T-helper 2 cell treated with Interferon-gamma antibody and Interleukin-4, amounts not matched to agents 5 μg/mL and 100 μg/mL, for 36 hours (primary cell): ENCODE measurements around the gene ASCC2.
A peak's percentile ranks its signal among the peaks of the same experiment; 100 is the strongest.
"Not testable (repeated sequence)": the region's sequence is repeated elsewhere in the genome, so short reads cannot be mapped to it uniquely, and the experiment has no call there.

Experiments
- DNase-seq: peaks from one replicate; pipeline ENCODE4 v3.0.0; 2021; ENCODE audit warnings: low spot score
- H3K27ac Mint-ChIP-seq: one replicate; pipeline ENCODE4 v1.8.0; 2021; ENCODE audit warnings: mild to moderate bottlenecking, mixed read lengths
- H3K27me3 Mint-ChIP-seq: one replicate; pipeline ENCODE4 v1.8.0; 2021; ENCODE audit warnings: low read depth, mixed read lengths
- H3K36me3 Mint-ChIP-seq: one replicate; pipeline ENCODE4 v1.8.0; 2021; ENCODE audit warnings: low read depth, mixed read lengths
- H3K4me1 Mint-ChIP-seq: one replicate; pipeline ENCODE4 v1.8.0; 2021; ENCODE audit warnings: low read depth, mixed read lengths
- H3K4me3 Mint-ChIP-seq: one replicate; pipeline ENCODE4 v1.8.0; 2022; ENCODE audit warnings: mild to moderate bottlenecking, moderate library complexity, mixed read lengths
- H3K9me3 Mint-ChIP-seq: one replicate; pipeline ENCODE4 v1.8.0; 2021; ENCODE audit warnings: mixed read lengths

ASCC2 gene

DNA sequence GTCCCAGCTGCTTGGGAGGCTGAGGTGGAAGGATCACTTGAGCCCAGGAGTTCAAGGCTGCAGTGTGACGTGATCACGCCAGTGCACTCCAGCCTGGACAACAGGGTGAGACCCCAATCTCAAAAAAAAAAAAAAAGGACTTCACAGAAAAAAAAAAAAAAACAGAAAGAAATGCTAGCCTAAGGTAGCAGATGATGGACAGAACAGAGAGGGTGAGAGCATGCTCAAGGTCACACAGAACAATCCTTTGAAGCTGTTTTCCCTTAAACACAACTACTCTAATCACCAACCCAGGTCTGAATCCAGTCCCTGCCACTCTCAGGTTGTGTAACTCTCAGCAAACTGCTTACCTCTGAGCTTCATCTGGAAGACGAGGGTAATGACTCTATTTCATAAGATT, 81.0 kb downstream of the ASCC2 start:
- Mint-ChIP-seq H3K9me3 (no peaks in the 10 kb centered on the region), H3K4me3 (no peak overlapping the region), H3K27ac (no peak overlapping the region), H3K4me1 (no peaks in the 10 kb centered on the region), H3K36me3 (no peaks in the 10 kb centered on the region), H3K27me3 (no peaks in the 10 kb centered on the region)
- DNase-seq = no peak

DNA sequence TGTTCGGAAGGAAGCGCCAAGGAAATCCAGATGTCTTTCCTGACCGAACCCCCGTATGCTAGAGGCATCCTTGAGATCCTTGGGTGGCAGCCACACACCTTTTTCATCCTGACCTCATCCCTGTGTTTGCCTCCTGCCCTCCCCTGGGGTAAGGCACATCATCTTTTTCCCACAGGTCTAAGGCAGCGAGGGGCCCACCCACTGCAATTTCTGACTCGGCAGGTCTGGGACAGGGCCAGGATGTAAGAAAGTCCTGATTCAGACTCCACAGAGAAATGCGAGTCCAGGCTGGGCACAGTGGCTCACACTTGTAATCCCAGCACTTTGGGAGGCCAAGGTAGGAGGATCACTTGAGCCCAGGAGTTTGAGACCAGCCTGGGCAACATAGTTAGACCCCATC, 81.7 kb downstream of the ASCC2 start:
- Mint-ChIP-seq H3K9me3 (no peaks in the 10 kb centered on the region), H3K27me3 (no peaks in the 10 kb centered on the region), H3K27ac (no peak overlapping the region), H3K4me3 (no peak overlapping the region), H3K36me3 (no peaks in the 10 kb centered on the region), H3K4me1 (no peaks in the 10 kb centered on the region)
- no peak for DNase-seq

DNA sequence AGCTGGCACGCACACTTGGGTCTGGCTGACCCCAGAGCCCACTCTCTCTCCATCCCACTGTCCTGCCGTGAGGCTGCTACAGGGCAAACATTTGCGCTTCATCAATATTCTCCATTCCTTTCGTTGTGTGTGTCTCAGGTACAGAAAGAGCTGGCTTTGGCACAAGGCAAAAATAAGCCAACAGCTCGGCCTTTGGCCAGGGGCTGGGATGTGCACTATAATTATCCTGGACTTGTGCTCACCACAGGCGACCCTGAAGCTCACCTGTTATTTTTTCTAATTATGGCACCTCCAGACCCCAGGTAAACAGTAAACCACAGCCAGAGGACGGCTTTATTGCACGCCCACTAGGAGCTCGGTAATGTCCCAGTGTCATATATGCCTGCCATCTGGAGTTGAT, 82.2 kb downstream of the ASCC2 start:
- H3K4me1 Mint-ChIP-seq = peaks cover 4% of the 10 kb centered on the region
- H3K27ac Mint-ChIP-seq = no peak overlapping the region
- no peak for DNase-seq

DNA sequence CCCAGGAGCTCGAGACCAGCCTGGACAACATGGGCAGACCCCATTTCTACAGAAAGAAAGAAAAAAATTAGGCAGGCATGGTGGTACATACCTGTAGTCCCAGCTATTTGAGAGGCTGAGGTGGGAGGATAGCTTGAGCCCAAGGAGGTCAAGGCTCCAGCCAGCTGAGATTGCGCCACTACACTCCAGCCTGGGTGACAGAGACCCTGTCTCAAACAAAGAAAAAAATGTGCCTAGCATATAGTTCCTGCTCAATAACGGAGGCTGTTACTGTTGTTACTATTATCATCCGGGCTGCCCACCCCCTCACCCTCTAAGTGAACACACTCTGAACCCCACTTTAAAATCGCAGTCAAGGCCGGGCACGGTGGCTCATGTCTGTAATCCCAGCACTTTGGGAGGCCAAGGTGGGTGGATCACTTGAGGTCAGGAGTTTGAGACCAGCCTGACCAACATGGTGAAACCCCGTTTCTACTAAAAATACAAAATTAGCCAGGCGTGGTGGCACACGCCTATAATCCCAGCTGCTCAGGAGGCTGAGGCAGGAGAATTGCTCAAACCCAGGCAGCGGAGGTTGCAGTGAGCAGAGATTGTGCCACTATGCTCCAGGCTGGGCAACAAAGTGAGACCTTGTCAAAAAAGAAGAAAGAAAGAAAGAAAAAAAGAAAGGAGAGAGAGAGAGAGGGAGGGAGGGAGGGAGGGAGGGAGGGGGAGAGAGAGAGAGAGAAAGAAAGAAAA, 83.2 kb downstream of the ASCC2 start:
- not testable (repeated sequence) for DNase-seq, H3K4me3 Mint-ChIP-seq, H3K9me3 Mint-ChIP-seq, H3K27me3 Mint-ChIP-seq, H3K36me3 Mint-ChIP-seq, H3K27ac Mint-ChIP-seq
- peaks cover 12% of the 10 kb centered on the region for H3K4me1 Mint-ChIP-seq

More for the DNA sequence above, 82.2 kb downstream of the ASCC2 start:
- H3K36me3 Mint-ChIP-seq = peaks cover 2% of the 10 kb centered on the region
- no peaks in the 10 kb centered on the region for H3K9me3 Mint-ChIP-seq
- H3K27me3 Mint-ChIP-seq = no peaks in the 10 kb centered on the region
- H3K4me3 Mint-ChIP-seq = no peak overlapping the region

DNA sequence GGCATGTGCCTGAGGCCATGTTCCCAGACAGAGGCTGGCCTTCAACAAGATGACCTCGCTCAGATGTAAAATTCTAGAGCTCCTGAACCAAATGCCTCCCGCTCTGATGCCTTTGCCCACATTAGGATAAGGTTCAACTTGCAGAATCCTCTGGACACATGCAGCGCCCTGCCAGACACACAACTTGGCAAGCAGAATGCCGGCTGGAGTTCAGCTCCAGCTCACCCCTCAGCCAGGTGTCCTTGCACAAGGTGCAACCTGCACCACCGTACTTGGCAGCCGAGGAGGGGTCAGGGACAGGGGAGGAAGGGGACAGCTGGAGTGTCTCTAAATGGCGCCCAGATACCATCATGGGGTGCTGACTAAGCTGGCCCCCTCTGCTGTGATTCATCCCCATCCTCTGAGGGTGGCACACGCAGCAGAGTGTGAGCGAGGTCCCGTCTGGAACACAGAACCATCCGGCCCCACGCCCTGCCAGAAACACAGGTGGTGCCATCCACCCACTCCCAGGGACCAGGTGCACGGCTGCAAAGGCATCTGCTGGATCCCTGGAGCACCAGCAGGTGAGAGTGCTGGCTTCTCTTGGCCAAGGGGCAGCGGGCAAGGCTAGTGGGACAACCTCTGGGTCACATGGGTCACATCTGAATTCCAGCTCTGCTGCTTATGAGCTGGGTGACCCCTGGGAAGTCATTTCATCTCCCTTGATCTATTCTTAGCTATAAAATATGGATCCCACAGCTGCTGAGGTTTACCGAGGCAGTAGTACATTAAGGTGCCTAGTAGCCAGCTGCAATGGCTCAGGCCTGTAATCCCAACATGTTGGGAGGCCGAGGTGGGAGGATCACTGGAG, 84.0 kb downstream of the ASCC2 start:
- H3K4me3 Mint-ChIP-seq = no peak overlapping the region

DNA sequence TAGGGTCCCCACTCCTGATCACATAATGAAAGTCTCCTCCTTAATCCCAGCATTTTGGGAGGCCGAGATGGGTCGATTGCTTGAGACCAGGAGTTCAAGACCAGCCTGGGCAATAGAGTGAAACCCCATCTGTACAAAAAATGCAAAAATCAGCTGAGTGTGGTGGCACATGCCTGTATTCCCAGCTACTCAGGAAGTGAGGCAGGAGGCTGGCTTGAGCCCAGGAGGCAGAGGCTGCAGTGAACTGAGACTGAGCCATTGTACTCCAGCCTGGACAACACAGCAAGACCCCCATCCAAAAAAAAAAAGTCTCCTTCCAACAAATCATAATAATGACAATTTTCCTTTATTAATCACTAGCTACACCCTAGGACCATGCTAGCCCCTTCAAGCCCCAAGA, 86.4 kb downstream of the ASCC2 start:
- Mint-ChIP-seq H3K27ac (peak overlapping the region; percentile 83), H3K4me3 (no peak overlapping the region), H3K36me3 (peaks cover 12% of the 10 kb centered on the region), H3K9me3 (no peaks in the 10 kb centered on the region), H3K4me1 (peaks cover 12% of the 10 kb centered on the region), H3K27me3 (no peaks in the 10 kb centered on the region)
- DNase-seq = no peak

More for the DNA sequence above, 84.0 kb downstream of the ASCC2 start:
- H3K27ac Mint-ChIP-seq = no peak overlapping the region
- no peaks in the 10 kb centered on the region for H3K9me3 Mint-ChIP-seq
- H3K27me3 Mint-ChIP-seq = no peaks in the 10 kb centered on the region
- H3K36me3 Mint-ChIP-seq = peaks cover 8% of the 10 kb centered on the region
- no peak for DNase-seq
- H3K4me1 Mint-ChIP-seq = peaks cover 12% of the 10 kb centered on the region

DNA sequence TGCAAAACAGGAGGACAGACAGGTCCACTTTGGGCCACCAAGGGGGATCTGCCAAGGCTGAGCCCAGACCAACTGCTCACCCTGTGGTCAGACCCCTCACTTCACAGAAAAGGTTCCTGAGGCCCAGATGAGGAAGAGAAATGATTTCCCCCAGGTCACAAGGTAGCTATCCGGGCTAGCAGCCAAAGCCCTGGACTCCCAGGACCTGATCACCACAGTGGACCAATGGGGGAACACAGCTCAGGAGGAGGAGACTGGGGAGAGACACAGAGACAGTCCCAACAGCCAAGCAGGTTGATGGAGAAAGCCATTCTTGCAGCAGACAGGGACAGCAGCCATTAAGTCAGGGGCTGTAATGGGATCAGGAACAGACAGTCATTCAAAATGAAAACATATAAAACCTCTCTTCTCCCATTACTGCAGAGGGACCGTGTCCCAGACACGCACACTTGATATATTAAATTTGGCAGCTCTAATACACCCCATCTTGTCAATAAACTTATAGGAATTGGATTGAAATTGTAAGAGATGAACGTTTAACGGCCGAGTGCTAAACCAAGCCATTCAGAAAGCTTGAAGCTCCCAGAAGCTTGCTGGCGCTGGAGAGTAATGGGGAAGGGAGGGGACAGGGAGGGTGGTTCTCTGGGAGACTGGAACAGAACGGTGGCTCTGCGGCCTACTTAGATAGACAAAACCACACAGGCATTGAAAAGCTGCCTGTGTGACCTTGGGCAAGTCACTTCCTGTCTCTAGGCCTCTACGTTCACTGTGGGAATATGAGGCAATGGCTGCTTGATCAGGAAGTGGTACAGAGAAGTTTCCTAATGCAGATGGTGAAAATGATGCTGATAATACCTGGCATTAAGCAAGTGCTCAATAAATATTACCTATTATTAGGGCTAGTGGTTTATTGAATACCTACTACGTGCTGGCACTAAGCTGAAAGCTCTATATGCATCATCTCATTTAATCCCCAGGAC, 87.2 kb downstream of the ASCC2 start:
- Mint-ChIP-seq H3K27ac (peak overlapping the region; percentile 83), H3K4me3 (no peak overlapping the region), H3K9me3 (no peaks in the 10 kb centered on the region), H3K27me3 (no peaks in the 10 kb centered on the region), H3K4me1 (peaks cover 12% of the 10 kb centered on the region), H3K36me3 (peaks cover 12% of the 10 kb centered on the region)
- DNase-seq = peak; percentile 10

DNA sequence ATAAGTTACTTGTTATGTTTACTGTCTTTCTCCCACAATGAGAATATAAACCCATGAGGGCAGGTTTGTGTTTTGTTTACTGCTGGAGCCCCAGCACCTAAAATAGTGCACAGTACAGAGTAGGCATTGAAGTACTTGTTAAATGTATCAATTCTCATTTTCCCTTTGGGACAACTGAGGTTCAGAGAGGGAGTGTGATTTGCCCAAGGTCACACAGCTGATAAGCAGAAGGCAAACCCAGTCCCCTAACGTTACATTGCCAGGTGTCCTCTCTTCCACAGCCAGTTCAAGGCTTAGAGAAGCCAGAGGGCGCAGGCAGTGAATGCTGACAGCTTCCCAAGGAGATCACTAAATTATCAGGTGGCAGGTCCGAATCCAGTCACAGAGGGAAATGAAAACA, 88.0 kb downstream of the ASCC2 start:
- Mint-ChIP-seq H3K4me1 (peaks cover 12% of the 10 kb centered on the region), H3K27ac (peak overlapping the region; percentile 83), H3K36me3 (peaks cover 15% of the 10 kb centered on the region), H3K27me3 (no peaks in the 10 kb centered on the region), H3K9me3 (no peaks in the 10 kb centered on the region), H3K4me3 (no peak overlapping the region)
- DNase-seq = no peak

DNA sequence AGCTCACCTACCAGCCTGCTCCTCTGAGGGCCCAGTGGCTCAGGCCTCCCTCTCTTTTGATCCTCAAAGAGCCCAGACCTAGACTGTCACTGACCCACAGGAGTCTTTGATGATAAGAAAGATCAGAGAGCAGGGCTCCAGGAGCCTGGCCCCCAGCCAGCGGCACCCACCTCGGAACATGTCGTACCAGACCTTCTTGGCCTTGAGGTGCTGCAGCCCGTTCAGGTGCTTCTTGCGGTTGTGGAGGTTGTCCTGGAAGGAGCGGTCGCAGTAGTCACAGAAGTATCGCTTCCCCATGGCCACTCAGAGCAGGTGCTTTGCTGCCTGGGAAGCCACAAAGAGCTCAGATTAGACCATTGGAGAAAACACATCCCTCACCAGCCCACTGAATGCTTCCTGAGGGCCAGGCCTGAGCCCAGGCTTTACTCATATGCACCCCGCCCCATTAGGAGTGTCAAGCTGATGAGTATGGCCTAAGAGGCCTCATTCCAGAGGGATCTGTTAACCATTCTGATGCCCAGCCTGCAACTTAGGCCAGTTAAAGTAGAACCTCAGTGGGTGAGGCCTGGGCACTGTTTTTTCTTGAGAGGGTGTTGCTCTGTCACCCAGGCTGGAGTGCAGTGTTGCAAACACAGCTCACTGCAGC, 89.7 kb downstream of the ASCC2 start:
- H3K4me3 Mint-ChIP-seq = no peak overlapping the region
- peaks cover 15% of the 10 kb centered on the region for H3K36me3 Mint-ChIP-seq
- no peaks in the 10 kb centered on the region for H3K9me3 Mint-ChIP-seq
- DNase-seq = no peak
- H3K27ac Mint-ChIP-seq = no peak overlapping the region
- no peaks in the 10 kb centered on the region for H3K27me3 Mint-ChIP-seq
- peaks cover 12% of the 10 kb centered on the region for H3K4me1 Mint-ChIP-seq

DNA sequence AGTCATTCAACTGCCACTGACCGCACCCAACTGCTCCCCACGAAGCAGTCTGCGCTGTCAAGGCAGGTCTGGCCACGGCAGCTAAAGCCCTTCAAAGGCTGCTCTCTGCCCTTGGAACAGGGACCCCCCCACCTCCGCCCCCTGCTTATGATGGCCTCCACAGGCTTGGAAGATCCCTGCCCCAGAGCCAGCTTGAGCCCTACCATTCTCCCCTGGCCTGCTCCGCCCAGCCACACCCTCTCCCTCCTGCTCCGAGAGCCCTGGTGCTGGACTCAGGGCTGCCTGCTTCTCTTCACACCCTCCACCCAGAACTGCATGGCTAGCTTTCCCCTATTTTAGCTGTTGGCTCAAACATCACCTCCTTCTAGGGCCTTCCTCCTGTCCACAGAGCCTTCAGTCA, 90.2 kb downstream of the ASCC2 start:
- Mint-ChIP-seq H3K36me3 (peaks cover 17% of the 10 kb centered on the region), H3K27me3 (no peaks in the 10 kb centered on the region), H3K27ac (no peak overlapping the region), H3K4me1 (peaks cover 12% of the 10 kb centered on the region), H3K9me3 (no peaks in the 10 kb centered on the region), H3K4me3 (no peak overlapping the region)
- no peak for DNase-seq

DNA sequence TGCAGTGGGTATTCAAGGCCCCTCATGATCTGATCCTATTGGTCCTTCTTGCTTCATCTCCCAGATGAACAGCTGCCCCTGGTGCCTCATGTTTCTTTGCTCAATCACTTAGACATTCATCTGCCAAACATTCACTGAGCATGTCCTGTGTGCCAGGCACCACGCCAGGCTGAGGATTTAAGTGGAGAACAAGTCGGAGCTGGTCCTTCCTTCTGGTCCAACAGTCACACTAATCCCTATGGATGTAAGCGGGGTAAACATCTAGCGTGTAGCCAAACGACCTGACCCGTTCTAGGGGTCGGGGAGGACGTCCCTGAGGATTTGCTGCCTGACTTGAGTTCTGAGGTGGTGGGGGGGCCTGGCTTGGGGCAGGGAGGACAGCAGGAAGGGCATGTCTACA, 93.2 kb downstream of the ASCC2 start:
- H3K36me3 Mint-ChIP-seq = peaks cover 12% of the 10 kb centered on the region
- no peaks in the 10 kb centered on the region for H3K9me3 Mint-ChIP-seq
- no peaks in the 10 kb centered on the region for H3K4me1 Mint-ChIP-seq
- no peaks in the 10 kb centered on the region for H3K27me3 Mint-ChIP-seq
- no peak overlapping the region for H3K4me3 Mint-ChIP-seq
- no peak overlapping the region for H3K27ac Mint-ChIP-seq
- DNase-seq = no peak

DNA sequence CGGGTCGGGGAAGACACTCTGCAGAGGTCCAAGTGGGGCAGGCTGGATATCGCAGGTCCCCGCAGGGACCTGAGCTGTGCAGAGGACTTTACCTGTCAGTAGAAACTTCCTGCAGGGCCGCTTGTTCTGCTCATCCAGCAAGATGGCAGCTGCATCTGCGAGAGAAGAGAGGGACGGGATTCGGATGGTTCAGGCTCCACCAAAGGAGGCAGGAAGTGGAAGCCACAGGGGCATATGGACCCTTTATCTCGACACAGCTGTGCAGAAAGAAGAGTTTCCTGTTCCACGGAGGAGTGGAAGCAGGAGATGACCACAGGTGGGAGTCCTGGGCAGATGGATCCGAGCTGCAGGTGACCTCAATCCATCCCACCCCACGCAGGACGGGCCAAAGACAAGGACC, 95.7 kb downstream of the ASCC2 start:
- no peak for DNase-seq
- H3K4me3 Mint-ChIP-seq = no peak overlapping the region
- no peaks in the 10 kb centered on the region for H3K9me3 Mint-ChIP-seq
- H3K36me3 Mint-ChIP-seq = peaks cover 8% of the 10 kb centered on the region
- H3K4me1 Mint-ChIP-seq = no peaks in the 10 kb centered on the region
- no peak overlapping the region for H3K27ac Mint-ChIP-seq
- H3K27me3 Mint-ChIP-seq = no peaks in the 10 kb centered on the region

DNA sequence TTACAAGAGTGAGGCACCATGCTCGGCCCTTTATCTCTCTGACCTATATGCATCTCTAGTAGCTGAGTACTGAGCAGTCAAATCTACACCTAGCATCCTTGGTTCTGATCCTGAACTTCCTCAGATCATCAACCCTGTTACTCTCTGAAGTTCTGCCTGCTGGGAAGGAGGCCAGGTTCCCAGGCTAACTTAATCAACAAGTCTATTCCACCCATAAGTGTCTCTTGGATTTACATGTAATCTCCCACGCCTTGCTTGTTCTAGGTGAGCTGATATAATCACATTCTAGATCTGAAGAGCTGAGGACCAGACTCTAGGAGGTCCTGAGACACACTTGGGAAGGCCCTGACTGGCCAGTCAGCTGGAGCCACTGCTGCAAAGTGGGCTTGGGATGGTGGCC, 96.1 kb downstream of the ASCC2 start:
- Mint-ChIP-seq H3K4me1 (no peaks in the 10 kb centered on the region), H3K4me3 (no peak overlapping the region), H3K27me3 (no peaks in the 10 kb centered on the region), H3K27ac (no peak overlapping the region), H3K9me3 (no peaks in the 10 kb centered on the region), H3K36me3 (peaks cover 8% of the 10 kb centered on the region)
- no peak for DNase-seq
